Stomach smooth muscle (tissue), 2 donors: ENCODE results near the gene TMEM243.
"Not testable (repeated sequence)": the region's sequence is repeated elsewhere in the genome, so short reads cannot be mapped to it uniquely, and the experiment has no call there.

ENCODE experiments used
- H3K27ac ChIP-seq: one replicate; pipeline ENCODE4 v1.7.0; 2013; ENCODE audit warnings: mild to moderate bottlenecking, low read length, inconsistent platforms
- H3K27me3 ChIP-seq, 2 donors: one replicate each; pipeline ENCODE4 v1.7.0; 2013; ENCODE audit warnings: low read length in 2 of 2; ENCODE audit not compliant: insufficient read depth in 2 of 2, control insufficient read depth in 1 of 2
- H3K36me3 ChIP-seq, 2 donors: one replicate each; pipeline ENCODE4 v1.7.0; 2013; ENCODE audit warnings: low read length in 2 of 2; ENCODE audit not compliant: control insufficient read depth in 2 of 2, insufficient read depth in 2 of 2
- H3K4me1 ChIP-seq: one replicate; pipeline ENCODE4 v1.7.0; 2013; ENCODE audit warnings: low read length; ENCODE audit not compliant: control insufficient read depth, insufficient read depth
- H3K4me3 ChIP-seq, 2 donors: one replicate each; pipeline ENCODE4 v1.7.0; 2013; ENCODE audit warnings: low read length in 2 of 2
- H3K9ac ChIP-seq, 2 donors: one replicate each; pipeline ENCODE4 v1.7.0; 2013; ENCODE audit warnings: low read length in 2 of 2, mild to moderate bottlenecking in 1 of 2
- H3K9me3 ChIP-seq, 2 donors: one replicate each; pipeline ENCODE4 v1.7.0; 2013; ENCODE audit warnings: low read length in 2 of 2; ENCODE audit not compliant: control insufficient read depth in 2 of 2
- donor health status: healthy.
- donor health status: Pancreatic carcinoma.

TMEM243 gene

GRCh38 chr7:87219545-87220025 lies at the start of gene TMEM243:
TSS of gene TMEM243 (minus strand) at chr7:87219732. CDS start at chr7:87219503, 229 bp downstream.
- Histone ChIP-seq H3K4me3 (peak within 1 kb of the TSS; percentile 91 to 93), H3K27me3 (peaks cover 3 to 4% of the 10 kb centered on the region in 2 donors), H3K4me1 (peaks cover 21% of the 10 kb centered on the region), H3K27ac (peak within 1 kb of the TSS; percentile 58), H3K9ac (peak within 1 kb of the TSS; percentile 77 to 79), H3K9me3 (no peaks in the 10 kb centered on the region), H3K36me3 (no peaks in the 10 kb centered on the region)

GRCh38 chr7:87267239-87267900 lies 47.8 kb upstream of the TMEM243 start:
- no peak overlapping the region for H3K27ac ChIP-seq
- H3K4me1 ChIP-seq: no peaks in the 10 kb centered on the region
- no peak overlapping the region for H3K4me3 ChIP-seq
- no peaks in the 10 kb centered on the region for H3K36me3 ChIP-seq
- no peak overlapping the region for H3K9ac ChIP-seq
- no peaks in the 10 kb centered on the region for H3K27me3 ChIP-seq
- no peaks in the 10 kb centered on the region for H3K9me3 ChIP-seq

- no peak overlapping the region for H3K4me3 ChIP-seq
- no peak overlapping the region for H3K9ac ChIP-seq
- H3K9me3 ChIP-seq: no peaks in the 10 kb centered on the region
- no peaks in the 10 kb centered on the region for H3K4me1 ChIP-seq
- H3K27ac ChIP-seq: no peak overlapping the region
- H3K36me3 ChIP-seq: no peaks in the 10 kb centered on the region
- no peaks in the 10 kb centered on the region for H3K27me3 ChIP-seq
Measured at GRCh38 chr7:87263537-87263936, 44.0 kb upstream of the TMEM243 start.

GRCh38 chr7:87253589-87254087 lies 34.1 kb upstream of the TMEM243 start:
- H3K36me3 ChIP-seq: no peaks in the 10 kb centered on the region

GRCh38 chr7:87245671-87246070 lies 26.1 kb upstream of the TMEM243 start:
- not testable (repeated sequence) for H3K9ac ChIP-seq, H3K36me3 ChIP-seq, H3K4me3 ChIP-seq, H3K27me3 ChIP-seq, H3K27ac ChIP-seq, H3K4me1 ChIP-seq, H3K9me3 ChIP-seq

More at GRCh38 chr7:87253589-87254087, 34.1 kb upstream of the TMEM243 start:
- no peak overlapping the region for H3K4me3 ChIP-seq
- H3K9ac ChIP-seq: no peak overlapping the region
- H3K9me3 ChIP-seq: no peaks in the 10 kb centered on the region
- H3K4me1 ChIP-seq: no peaks in the 10 kb centered on the region
- H3K27ac ChIP-seq: no peak overlapping the region
- no peaks in the 10 kb centered on the region for H3K27me3 ChIP-seq

GRCh38 chr7:87238464-87239051 lies 19.0 kb upstream of the TMEM243 start:
- H3K4me1 ChIP-seq, H3K27me3 ChIP-seq, H3K4me3 ChIP-seq, H3K27ac ChIP-seq, H3K36me3 ChIP-seq, H3K9ac ChIP-seq, H3K9me3 ChIP-seq: not testable (repeated sequence)

GRCh38 chr7:87234949-87235348 lies 15.4 kb upstream of the TMEM243 start:
- H3K4me3 ChIP-seq: no peak overlapping the region
- no peaks in the 10 kb centered on the region for H3K27me3 ChIP-seq
- no peaks in the 10 kb centered on the region for H3K9me3 ChIP-seq
- H3K4me1 ChIP-seq: peaks cover 5% of the 10 kb centered on the region
- H3K36me3 ChIP-seq: no peaks in the 10 kb centered on the region
- H3K9ac ChIP-seq: no peak overlapping the region
- no peak overlapping the region for H3K27ac ChIP-seq

GRCh38 chr7:87231711-87232110 lies 12.2 kb upstream of the TMEM243 start:
- Histone ChIP-seq H3K27ac (no peak overlapping the region), H3K36me3 (no peaks in the 10 kb centered on the region), H3K4me1 (peaks cover 5% of the 10 kb centered on the region), H3K9me3 (no peaks in the 10 kb centered on the region), H3K4me3 (no peak overlapping the region), H3K9ac (no peak overlapping the region), H3K27me3 (no peaks in the 10 kb centered on the region)

- Histone ChIP-seq H3K27ac (no peak overlapping the region), H3K9ac (no peak overlapping the region), H3K27me3 (no peaks in the 10 kb centered on the region), H3K4me1 (peaks cover 5% of the 10 kb centered on the region), H3K9me3 (no peaks in the 10 kb centered on the region), H3K36me3 (no peaks in the 10 kb centered on the region), H3K4me3 (peak overlapping the region in 1 of 2 donors; percentile 35)
Measured at GRCh38 chr7:87231258-87231657, 11.7 kb upstream of the TMEM243 start.

GRCh38 chr7:87226495-87226894 lies 7.0 kb upstream of the TMEM243 start:
- H3K36me3 ChIP-seq: no peaks in the 10 kb centered on the region
- no peak overlapping the region for H3K27ac ChIP-seq
- peaks cover 4 to 6% of the 10 kb centered on the region in 2 donors for H3K27me3 ChIP-seq
- no peaks in the 10 kb centered on the region for H3K9me3 ChIP-seq
- no peak overlapping the region for H3K9ac ChIP-seq
- peaks cover 5% of the 10 kb centered on the region for H3K4me1 ChIP-seq
- no peak overlapping the region for H3K4me3 ChIP-seq

GRCh38 chr7:87225696-87226095 lies 6.2 kb upstream of the TMEM243 start:
- Histone ChIP-seq H3K27me3 (peaks cover 4 to 6% of the 10 kb centered on the region in 2 donors), H3K4me1 (peaks cover 6% of the 10 kb centered on the region), H3K4me3 (no peak overlapping the region), H3K36me3 (no peaks in the 10 kb centered on the region), H3K9me3 (no peaks in the 10 kb centered on the region), H3K9ac (no peak overlapping the region), H3K27ac (no peak overlapping the region)
